ENCODE results near the gene RALGAPA2. TPM values are rescaled to one million over a fixed set of nuclear protein-coding genes. Genes with fewer than 3 reads are reported as not detected.

RALGAPA2 gene
- total and polyA plus RNA-seq, 2 of the 13 experiments (the other 11 are each of a cell fraction or from before 2014, with no cell fraction given) = 13.8 to 17.7 TPM

GRCh38 chr20:20743511-20744169 is 31.2 kb upstream of the RALGAPA2 start (continued):
- TF ChIP-seq ZNF710 (CRISPR knock-in tag; IDR thresholded peaks at IDR 0.05; ENCODE audit: borderline replicate concordance) = peak; percentile 65; the same call in 1 of the 2 replicates
- TF ChIP-seq AHDC1 (CRISPR knock-in tag; IDR thresholded peaks at IDR 0.05; ENCODE audit: borderline replicate concordance) = no peak
- no peak for TF ChIP-seq ZNF616 (CRISPR knock-in tag; IDR thresholded peaks at IDR 0.05; ENCODE audit: low read depth)
- no peak for TF ChIP-seq NCOA1 (CRISPR knock-in tag; IDR thresholded peaks at IDR 0.05)
- no peak for TF ChIP-seq SRSF9 (IDR thresholded peaks at IDR 0.05; ENCODE audit: borderline replicate concordance, insufficient read depth, low read depth, low read length, poor library complexity, severe bottlenecking)
- TF ChIP-seq ZBTB3 (CRISPR knock-in tag; IDR thresholded peaks at IDR 0.05; ENCODE audit: borderline replicate concordance, low read depth) = no peak
- TF ChIP-seq ZNF121 (CRISPR knock-in tag; IDR thresholded peaks at IDR 0.05) = peak; percentile 80
- no peak; the same call in 1 of the 2 replicates for TF ChIP-seq ZNF792 (CRISPR knock-in tag; IDR thresholded peaks at IDR 0.05)
- no peak for TF ChIP-seq NR0B2 (CRISPR knock-in tag; IDR thresholded peaks at IDR 0.05)
- no peak for TF ChIP-seq ZSCAN31 (CRISPR knock-in tag; IDR thresholded peaks at IDR 0.05; ENCODE audit: low read depth)
- TF ChIP-seq KDM6A (CRISPR knock-in tag; IDR thresholded peaks at IDR 0.05; ENCODE audit: low read depth) = no peak
- TF ChIP-seq PCBP1 (IDR thresholded peaks at IDR 0.05; ENCODE audit: borderline replicate concordance, low read depth, low read length) = no peak
- peak; percentile 65; the same call in 1 of the 2 replicates for TF ChIP-seq BORCS8-MEF2B (CRISPR knock-in tag; IDR thresholded peaks at IDR 0.05)
- no peak for TF ChIP-seq ZNF382 (CRISPR knock-in tag; IDR thresholded peaks at IDR 0.05; ENCODE audit: borderline replicate concordance)
- TF ChIP-seq MEF2D (CRISPR knock-in tag; IDR thresholded peaks at IDR 0.05) = 0 out of 2 replicates have a peak, but pooled peaks have one; percentile 13
- no peak for TF ChIP-seq PPARG (CRISPR knock-in tag; conservative IDR thresholded peaks at IDR 0.05)
- no peak for TF ChIP-seq RELA (CRISPR knock-in tag; IDR thresholded peaks at IDR 0.05)
- no peak for TF ChIP-seq POLR2AphosphoS5 (IDR thresholded peaks at IDR 0.05; ENCODE audit: low read depth, low read length)
- no peak for TF ChIP-seq KLF16 (CRISPR knock-in tag; IDR thresholded peaks at IDR 0.05)
- 0 out of 2 replicates have a peak, but pooled peaks have one; percentile 56 for TF ChIP-seq NFKB2 (CRISPR knock-in tag; IDR thresholded peaks at IDR 0.05; ENCODE audit: borderline replicate concordance)
- no peak for TF ChIP-seq ARHGAP35 (CRISPR knock-in tag; IDR thresholded peaks at IDR 0.05; ENCODE audit: borderline replicate concordance)
- no peak for TF ChIP-seq ZNF296 (CRISPR knock-in tag; conservative IDR thresholded peaks at IDR 0.05)
- TF ChIP-seq MTF2 (CRISPR knock-in tag; IDR thresholded peaks at IDR 0.05; ENCODE audit: borderline replicate concordance) = no peak

Measured in HepG2 (cell line).